Fibroblast of skin of left biceps (primary cell): ENCODE measurements around the gene LIN37.
"Not testable (repeated sequence)": the region's sequence is repeated elsewhere in the genome, so short reads cannot be mapped to it uniquely, and the experiment has no call there.

ENCODE experiments used
- DNase-seq, 2 experiments: peaks; one replicate each; pipeline ENCODE4 v3.0.0-alpha.2; 2013; ENCODE audit warnings: low read depth in 2 of 2

Gene LIN37

DNA sequence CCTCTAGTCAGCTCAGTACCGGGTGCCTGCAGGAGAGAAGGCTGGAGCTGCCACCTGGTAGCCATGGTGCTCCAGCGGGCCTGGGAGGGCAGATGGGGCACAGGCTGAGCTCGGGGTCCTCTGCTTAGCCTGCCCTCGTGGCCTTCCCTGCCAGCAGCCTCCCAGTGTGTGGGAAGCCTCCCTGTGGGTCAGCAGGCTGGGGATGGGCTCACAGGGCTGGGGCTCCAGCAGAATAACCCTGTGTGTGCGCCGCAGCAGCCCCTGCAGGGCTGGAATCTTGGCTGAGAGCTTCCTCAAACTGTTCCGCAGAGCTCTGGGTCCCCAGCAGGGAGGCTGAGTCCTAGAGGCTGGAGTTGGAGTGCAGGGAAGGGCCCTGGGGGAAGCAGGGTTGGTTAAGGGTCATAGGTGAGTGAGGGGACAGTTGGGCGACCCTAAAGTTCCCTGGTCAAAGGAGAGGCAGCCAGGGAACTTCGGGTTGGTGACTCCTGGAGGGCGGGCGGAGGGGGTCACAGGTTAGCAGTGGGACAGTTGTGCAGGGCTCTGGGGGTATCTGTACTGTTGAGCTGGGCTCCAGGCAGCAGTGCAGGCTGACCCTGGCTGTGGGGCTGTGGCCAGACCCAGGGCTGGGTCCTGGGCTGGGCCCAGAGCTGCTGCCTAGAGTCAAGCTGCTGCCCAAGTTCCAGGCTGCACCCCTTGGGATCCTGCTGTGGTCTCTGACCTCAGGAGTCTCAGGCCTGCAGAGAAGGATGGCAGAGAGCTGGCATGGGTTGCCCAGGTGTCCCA, 41.0 kb downstream of the LIN37 start:
- DNase-seq: no peak

DNA sequence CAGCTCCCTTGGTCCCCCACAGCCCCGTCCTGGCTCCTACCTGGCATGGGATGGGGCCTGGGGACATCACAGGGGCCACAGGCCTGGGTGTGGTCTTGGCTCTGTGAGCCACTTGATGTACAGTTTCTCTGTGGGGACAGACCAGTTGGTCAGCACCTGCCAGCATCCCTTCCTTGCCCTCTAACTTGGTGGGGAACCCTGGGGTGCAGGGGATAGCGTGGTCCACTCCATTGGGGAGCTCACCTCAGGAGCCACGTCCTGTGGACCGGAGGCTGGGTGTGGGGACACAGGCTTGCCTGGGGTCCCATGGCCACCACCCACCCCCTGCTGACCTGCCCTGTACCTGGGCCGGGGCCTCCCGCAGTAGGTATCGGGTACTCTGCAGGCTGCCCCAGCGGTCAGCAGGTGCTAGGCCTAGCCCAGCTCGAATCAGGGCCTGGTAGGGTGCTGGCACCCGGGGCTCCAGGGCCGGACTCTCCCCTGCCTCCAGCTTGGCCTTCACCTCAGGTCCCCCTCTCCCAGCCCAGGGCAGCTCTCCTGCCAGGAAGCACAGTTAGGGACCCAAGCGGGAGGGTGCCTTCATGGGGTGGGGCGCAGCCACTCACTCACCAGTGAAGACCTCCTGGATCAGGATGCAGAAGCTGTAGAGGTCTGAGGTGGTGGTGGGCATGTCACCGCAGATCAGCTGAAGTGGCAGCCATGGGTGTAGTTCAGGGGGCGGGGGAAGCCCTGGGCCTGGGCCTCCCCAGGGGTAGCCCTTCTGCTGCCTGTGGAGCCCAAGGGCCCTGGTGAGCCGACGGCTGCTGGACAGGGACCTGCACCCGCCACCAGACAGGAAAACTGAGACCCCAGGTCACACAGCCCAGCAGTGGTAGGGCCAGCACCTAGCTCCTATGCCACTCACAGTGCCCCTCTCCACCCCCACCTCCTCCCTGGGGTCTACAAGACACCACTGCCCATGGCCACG, 41.9 kb downstream of the LIN37 start:
- DNase-seq: no peak

- no peak for DNase-seq
These were observed 42.8 kb downstream of the LIN37 start for GRCh38 chr19:35790981-35791813.

DNA sequence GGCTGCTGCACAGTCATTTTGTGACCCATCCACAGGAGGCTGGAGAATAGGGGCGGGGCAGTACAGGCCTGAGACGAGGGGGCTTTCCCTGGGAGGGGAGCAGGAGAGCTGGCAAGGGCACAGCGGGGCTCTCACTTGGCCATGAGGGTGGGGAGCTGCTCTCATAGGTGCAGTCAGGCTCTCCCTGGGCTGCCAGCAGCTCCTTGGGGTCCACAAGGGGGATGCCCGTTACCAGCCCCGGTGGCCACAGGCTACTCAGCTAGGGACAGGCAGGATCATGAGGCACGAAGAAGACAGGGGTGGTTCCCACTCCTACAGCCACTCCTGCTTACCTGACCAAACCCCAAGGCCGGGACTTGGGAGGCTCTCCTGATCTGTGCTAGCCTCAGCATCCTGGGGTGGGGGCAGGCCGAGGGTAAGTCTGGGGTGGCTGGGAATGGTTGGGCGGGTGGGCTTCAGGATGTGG, 43.5 kb downstream of the LIN37 start:
- no peak for DNase-seq

- no peak for DNase-seq
These were observed 43.9 kb downstream of the LIN37 start for GRCh38 chr19:35792312-35792711.

DNA sequence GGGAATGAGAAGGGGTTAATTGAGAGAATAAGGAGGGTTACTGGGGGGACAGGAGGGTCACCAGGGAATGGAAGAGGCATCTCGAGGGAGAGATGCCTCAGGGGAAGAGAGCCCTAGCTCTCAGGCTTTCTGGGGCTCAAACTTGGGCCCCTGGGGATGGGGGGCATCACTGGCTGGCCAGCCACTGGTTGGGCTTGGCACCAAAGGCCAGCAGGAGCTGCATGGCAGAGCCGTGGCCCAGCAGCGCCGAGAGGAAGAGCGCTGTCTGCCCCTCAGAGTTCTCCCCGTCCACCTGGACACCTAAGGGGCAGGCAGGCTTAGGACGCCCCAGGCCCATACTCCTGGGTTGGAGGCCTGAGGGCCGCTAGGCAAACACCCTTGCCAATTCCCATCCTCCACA, 44.5 kb downstream of the LIN37 start:
- DNase-seq: no peak

DNA sequence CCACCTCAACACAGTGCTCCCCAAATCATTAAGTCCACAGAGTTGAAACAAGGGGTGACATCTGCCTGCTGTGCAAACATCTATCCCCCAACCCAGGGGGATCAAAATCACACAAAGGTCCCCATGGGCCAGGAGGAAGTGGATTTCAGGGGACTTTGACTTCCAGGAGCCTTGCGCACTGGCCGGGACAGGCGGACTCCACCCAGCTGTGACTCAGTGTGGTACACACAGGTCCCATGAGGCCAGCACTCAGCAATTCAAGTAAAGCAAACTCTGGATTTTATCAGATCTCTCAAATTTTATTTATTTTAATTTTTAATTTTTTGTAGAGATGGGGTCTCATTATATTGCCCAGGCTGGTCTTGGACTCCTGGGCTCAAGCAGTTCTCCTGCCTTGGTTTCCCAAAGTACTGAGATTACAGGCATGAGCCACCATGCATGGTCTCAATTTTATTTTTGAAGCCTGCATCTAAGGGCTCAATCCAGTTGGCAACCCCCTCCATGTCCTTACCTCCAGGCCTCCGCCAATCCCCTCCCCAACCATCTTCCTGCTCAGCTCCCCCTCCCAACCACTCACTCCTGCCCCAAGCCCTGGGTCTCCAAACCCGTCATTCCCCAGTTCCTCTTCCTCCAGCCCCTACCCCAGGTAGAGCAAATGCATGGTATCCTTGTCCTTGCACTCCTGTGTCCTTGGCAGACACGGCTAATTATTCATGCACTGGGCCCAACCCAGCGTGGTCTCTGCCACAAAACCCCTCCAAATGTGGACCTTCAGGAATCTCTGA, 45.2 kb downstream of the LIN37 start:
- DNase-seq: no peak

DNA sequence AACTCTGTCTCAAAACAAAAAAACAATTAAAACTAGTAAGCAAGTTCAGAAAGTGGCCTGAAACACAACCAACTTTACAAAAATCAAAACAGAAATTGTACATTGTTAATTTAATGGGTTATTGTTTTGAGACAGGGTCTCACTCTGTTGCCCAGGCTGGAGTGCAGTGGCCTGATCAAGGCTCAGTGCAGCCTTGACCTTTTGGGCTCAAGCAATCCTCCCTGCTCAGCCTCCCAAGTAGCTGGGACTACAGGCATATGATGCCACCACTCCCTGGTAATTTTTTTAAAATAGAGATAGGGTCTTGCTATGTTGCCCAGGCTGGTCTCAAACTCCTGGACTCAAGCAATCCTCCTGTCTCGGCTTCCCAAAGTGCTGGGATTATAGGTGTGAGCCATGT, 47.2 kb downstream of the LIN37 start:
- not testable (repeated sequence) for DNase-seq

GRCh38 chr19:35796645-35797542, 48.5 kb downstream of the LIN37 start:
- no peak for DNase-seq

DNA sequence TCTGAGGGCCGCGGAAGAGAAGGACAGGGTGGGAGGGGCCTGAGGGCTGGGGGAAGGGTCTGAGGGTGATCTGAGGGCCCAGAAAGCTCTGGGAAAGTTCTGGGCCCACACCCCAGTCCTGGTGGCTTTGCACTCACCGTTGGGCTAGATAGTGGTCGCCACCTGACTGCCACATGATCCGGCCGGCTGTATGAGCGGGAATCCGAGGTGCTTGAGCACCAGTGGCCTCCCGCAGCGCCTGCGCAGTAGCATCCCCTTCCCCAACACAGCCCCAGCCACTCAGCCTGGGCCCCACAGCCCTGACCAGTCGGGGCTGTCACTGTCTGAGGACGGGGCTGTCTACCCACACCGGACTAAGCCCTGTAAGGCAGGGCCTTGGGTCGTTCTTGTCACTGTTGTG, 49.3 kb downstream of the LIN37 start:
- DNase-seq: no peak

DNA sequence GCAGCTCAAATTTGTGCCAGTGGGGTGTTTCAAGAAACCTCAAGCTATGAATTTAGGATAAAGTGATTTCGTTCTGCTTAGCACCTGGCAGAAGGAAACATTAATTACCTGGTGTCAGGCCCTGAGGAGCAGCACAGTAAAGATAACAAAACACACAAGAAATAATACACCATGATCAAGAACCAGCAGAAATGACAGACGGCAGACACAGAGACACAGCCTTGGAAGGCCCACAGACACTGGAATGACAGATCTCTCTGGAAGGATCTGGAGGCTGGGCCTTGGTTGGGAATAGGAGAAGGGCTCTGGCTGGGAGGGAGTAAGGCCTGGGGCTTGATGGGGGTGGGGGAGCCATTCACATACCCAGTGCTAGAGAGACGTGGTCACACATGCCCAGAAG, 53.5 kb downstream of the LIN37 start:
- DNase-seq: no peak
